ENCODE measurements around the gene SLC15A3.
"Not testable (repeated sequence)": the region's sequence is repeated elsewhere in the genome, so short reads cannot be mapped to it uniquely, and the experiment has no call there.

Gene SLC15A3

DNA sequence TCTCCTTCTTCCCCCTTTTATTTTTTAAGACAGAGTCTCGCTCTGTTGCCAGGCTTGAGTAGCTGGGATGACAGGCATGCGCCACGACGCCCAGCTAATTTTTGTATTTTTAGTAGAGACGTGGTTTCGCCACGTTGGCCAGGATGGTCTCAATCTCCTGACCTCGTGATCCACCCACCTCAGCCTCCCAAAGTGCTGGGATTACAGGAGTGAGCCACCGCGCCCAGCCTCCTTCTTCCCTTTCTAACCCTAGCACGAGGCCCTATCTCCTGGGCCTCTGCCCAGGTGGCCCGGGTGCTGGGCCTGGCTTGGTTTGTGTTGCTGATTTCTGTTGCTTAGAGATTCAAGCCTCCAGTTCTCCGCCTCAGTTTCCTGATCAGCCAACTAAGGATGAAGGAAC lies 22.3 kb upstream of the SLC15A3 start:
- DNase-seq, result not testable (repeated sequence)

DNA sequence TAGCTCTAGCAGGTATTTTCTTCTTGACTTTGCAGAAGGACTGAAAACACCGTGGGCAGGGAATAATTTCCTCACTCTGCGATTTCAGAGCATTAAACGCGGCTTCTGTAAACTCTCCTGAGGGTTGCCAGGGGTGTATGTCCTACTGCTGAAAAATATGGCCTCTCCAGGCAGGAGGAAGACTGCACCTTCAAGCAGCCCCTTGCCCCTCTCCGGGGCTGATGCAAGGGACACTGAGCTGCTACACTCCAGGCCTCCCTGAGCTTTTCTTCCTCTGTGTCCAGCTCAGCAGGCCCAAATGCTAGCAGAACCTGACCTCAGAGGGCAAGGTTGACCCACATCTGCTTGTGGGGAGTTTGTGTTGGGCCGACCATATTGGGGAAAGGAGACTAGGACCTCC lies 21.7 kb upstream of the SLC15A3 start:
- no peak for DNase-seq

- no peak for DNase-seq
Observed at GRCh38 chr11:60972182-60973030, 20.4 kb upstream of the SLC15A3 start.

DNA sequence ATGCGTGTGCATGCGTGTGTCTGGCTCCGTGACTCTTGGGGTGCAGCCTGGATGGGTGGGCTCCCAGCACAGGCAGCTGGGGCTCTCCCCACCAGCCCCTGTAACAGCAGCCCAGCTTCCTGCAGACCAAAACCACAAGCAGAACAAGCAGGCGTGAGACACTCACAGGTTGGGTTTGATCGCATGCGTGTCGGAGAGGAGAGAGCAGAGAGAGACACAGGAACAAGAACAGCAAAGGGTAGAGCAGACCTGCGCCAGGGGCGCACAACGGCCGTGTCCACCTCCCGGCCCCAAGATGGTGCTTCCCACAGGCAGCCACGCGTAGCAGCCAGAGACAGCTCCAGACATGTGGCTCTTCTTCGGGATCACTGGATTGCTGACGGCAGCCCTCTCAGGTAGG lies 19.5 kb upstream of the SLC15A3 start, which contains the start of gene CD6:
TSS of gene CD6 (plus strand) at position 161 of the 400 bp plus-strand sequence. CDS start at position 347, 186 bp downstream.
- no peak for DNase-seq

- no peak for DNase-seq
Observed at GRCh38 chr11:60970890-60971289, 18.9 kb upstream of the SLC15A3 start.

DNA sequence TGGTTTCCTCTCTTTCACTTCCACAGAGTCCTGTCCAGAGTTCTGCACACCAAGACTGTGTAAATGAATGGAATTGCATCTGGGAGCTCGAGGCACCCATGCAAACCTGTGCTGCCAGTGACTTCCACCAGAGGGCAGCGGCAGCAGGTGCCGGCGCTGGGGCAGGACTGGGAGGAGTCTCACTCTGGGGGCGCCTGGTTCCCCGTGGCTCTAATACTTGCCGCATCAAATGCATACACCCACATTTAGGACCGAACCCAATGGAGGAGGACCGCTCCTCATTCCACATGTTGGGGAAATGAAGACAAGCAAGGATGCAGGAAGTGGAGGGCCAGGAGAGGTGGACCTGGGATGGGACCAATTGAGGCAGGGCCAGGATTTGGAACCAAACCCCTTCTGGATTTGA lies 18.4 kb upstream of the SLC15A3 start:
- DNase-seq, result peak; percentile 32

GRCh38 chr11:60968223-60968622 lies 16.2 kb upstream of the SLC15A3 start:
- no peak for DNase-seq

- DNase-seq, result no peak
Observed at GRCh38 chr11:60966890-60967289, 14.9 kb upstream of the SLC15A3 start.

DNA sequence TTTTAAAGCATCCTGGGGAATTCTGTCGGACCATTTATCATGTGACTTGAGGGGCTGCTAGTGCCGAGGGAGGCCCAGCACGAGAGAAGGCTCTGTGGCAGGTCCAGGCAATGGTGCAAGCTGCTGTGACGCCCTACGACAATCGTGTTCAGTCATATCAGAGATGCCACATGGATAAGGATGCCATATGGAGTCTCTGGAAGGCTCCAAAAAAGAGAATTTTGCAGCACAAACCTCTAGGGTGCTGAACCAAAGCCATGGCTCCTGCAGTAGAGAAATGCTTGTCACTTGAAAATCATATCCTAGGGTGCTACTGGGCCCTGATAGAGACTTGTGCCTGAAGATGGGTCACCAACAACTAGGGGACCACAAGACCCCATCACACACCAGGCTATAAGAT lies 12.8 kb upstream of the SLC15A3 start:
- no peak for DNase-seq

GRCh38 chr11:60960405-60960804 lies 8.4 kb upstream of the SLC15A3 start:
- DNase-seq, result no peak

- DNase-seq, result no peak
Observed at GRCh38 chr11:60959431-60959830, 7.5 kb upstream of the SLC15A3 start.

DNA sequence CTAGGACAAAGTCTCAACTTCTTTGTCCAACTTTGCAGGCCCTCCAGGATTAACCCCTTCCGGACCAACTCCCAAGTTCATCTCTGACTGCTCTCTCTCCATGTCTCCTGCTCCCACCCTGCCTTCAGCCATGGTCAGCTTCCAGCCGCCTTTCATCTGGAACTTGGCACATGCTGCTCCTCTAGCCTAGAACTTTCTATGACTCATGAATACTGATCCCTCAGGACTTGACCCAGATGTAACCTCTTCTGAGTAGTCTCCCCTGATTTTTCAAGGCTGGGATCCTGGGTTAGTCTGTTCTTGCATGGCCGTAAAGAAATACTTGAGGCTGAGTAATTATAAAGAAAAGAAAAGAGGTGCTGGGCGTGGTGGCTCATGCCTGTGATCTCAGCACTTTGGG lies 5.2 kb upstream of the SLC15A3 start:
- DNase-seq, result no peak

DNA sequence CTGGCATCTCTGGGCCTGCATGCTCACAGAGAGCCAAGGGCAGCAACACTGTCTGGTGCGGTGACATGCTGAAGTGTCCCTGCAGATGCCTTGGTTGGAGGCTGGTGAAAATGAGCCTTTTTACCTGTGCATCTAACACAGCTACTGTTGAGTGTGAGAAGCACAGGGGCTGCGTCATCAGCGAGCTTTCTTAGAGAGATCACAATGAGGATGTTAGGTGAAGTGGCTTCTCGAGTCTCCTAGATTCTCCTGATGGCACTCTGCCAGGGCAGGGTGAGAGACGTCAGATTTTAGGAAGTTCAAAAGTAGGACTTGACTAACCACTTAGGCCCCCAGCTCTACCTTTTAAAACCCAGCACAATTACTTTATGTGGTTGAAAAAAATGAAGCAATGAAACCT lies 3.6 kb upstream of the SLC15A3 start:
- DNase-seq, result no peak

- no peak for DNase-seq
Observed at GRCh38 chr11:60954421-60954820, 2.4 kb upstream of the SLC15A3 start.

- no peak for DNase-seq
Observed at GRCh38 chr11:60953781-60954180, 1.8 kb upstream of the SLC15A3 start.

- no peak for DNase-seq
Observed at GRCh38 chr11:60952742-60953170, 780 bp upstream of the SLC15A3 start.

- DNase-seq, result no peak
Observed at GRCh38 chr11:60951606-60951903, 421 bp downstream of the SLC15A3 start.

DNA sequence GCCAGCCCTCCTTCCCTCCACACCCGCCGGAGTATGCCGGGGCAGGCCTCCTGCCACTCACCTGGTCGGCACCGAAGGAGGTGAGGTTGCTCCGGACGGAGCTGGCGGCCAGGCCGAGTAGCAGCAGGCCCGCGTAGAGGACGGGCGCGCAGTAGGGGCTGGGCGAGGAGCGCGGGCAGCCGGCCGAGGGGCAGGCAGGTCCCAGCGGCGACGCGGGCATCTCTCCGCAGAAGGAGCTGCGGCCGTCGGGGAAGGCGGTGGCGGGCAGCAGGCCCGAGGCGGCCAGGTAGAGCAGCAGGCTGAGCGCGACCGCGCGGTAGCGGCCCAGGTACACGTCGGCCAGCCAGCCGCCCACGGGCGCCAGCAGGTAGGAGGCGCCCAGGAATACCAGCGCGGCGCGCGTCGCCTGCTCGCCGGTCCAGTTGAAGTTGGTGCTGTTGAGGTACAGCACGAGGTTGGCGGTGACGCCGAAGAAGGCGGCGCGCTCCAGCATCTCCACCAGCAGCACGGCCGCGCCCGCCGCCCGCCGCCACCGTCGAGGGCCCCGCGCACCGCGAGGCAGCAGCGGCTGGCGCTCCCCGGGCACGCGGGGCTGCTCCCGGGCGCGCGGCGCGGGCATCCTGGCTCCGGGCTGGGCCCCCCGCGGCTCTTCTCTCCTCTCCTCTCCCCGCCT lies 907 bp downstream of the SLC15A3 start:
- DNase-seq, result no peak

GRCh38 chr11:60950024-60950423 lies 2.0 kb downstream of the SLC15A3 start:
- DNase-seq, result no peak

DNA sequence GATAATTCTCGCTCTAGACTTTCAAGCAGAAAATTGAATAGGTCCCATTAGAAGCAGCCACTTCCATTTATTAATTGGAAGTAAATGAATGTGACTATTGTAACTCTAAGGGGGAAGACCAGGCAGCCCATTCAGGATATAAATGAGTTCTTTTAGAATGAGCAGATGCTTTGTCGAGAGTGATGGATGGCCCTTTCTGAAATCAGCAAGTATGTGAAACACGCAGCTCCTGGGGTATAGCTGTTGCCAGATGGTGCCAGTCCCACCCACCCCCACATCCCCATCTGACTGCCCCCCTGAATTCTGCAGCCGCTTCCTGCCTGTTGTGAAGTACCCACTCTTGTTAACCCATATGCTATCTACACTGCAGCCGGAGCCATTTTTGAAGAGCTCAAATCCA lies 3.7 kb downstream of the SLC15A3 start:
- no peak for DNase-seq

DNA sequence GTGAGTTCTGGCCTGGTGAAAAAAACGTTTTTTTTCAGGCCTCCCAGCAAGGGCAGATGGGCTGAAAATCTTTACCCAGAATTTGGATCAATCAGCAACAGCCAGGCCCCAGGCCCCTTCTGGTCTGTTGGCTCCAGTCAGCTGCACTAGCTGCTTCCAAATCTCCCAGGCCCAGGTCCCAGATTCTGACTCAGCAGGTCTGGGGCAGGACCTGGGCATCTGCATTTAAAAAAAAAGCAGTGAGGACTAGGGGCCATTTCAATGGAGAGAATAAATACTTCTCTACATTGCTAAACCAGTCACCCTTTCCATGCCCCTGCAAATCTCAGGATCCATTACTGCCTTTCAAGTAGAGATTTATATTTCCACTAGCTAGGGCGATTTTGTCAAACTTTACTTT lies 4.3 kb downstream of the SLC15A3 start:
- DNase-seq, result no peak

- DNase-seq, result no peak
Observed at GRCh38 chr11:60946601-60947264, 5.2 kb downstream of the SLC15A3 start.

GRCh38 chr11:60945295-60945667 lies 6.7 kb downstream of the SLC15A3 start:
- DNase-seq, result no peak

Measured in NCI-H1092 (cell line).